NCI-H2227 (cell line): ENCODE data around the gene DGKB.

ENCODE experiments used
- DNase-seq: peaks from one replicate; lab custom pipeline; 2025; ENCODE audit not compliant: unreplicated experiment; lab: John Stamatoyannopoulos, UW

The DGKB gene

DNA sequence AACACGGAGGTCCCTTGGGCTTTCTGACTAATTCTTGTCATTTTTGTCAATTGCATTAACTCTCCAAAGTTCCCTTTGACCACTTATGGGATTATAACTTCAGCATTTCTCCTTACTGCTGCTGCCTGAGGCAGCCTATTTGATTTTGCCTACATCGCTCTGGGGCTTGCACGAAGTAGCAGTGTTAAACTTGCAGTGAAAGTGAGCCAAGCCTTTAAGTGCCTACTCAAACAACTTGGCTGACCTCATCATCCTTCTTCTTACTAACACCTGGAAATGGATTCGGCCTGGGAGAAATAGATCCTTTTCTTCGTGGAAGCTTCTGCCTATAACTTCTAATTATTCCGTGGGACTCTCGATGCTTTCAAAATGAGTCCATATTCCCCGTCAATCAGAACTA, 76.6 kb downstream of the DGKB start:
- no peak for DNase-seq

DNA sequence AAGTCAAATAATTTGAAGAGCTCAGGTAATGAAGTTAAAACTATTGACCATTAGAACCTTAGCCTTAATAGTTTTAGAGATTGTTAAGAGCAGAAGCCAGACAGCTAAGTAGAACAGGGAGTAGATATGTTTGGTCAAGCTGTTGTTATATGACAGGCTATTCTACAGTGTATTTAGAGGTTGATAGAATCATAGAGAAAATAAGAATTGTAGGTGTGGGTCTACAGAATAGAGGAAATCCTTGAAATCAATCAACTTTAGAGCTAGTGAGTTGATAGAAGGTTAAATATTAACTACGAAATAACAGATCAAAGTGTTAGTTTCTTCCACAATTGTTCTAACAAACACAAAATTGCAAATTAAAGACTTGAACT, 80.1 kb downstream of the DGKB start:
- no peak for DNase-seq

DNA sequence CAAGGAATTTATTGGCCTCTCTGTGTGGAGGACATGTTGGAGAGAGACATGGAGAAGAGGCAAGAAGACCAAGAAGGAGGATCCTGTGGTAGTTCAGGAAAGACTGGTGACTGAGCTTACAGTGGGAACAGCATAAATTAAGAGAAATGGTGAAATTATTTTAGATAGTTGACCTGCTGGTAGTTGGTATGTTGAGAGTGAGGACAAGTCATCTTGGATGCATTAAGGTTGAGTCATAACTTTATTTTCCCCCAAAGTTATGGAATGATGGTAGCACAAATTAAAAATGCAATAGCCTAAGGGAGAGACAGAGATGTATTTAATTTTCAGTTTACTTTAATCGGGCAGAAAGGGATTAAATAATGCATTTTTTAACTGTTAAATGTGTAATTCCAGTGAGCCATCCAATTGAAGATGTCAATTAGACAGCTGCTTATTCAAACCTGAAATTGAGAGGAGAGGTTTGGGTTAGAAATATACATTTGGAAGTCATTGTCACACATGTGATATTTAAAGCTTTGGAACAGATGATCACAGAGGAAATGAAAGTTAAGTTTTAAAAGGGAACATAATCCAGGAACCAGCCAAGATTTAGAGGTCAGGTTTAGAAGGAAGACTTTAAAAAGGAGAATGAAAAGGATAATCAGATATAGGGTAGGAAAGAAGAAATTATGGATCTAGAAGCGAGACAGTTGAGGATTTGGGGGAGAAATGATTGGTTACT, 80.6 kb downstream of the DGKB start:
- DNase-seq: no peak

DNA sequence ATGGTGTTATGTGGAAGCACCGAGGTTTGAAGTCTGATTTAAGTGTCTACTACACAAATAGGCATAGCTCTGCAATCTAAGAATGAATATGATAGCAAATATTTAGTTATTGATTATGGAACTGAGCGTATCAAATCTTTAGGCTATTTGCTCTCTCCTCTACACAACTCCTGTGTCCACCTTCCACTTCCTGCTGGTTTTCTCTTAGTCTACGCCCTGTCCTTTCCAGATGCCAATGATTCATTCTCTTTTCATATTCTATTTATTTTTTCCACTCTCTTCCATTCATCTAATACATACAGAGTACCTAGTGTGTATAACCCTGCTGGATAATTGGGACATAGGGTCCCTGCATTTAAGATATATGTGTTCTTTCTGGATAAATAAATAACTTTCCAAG, 83.7 kb downstream of the DGKB start:
- no peak for DNase-seq

DNA sequence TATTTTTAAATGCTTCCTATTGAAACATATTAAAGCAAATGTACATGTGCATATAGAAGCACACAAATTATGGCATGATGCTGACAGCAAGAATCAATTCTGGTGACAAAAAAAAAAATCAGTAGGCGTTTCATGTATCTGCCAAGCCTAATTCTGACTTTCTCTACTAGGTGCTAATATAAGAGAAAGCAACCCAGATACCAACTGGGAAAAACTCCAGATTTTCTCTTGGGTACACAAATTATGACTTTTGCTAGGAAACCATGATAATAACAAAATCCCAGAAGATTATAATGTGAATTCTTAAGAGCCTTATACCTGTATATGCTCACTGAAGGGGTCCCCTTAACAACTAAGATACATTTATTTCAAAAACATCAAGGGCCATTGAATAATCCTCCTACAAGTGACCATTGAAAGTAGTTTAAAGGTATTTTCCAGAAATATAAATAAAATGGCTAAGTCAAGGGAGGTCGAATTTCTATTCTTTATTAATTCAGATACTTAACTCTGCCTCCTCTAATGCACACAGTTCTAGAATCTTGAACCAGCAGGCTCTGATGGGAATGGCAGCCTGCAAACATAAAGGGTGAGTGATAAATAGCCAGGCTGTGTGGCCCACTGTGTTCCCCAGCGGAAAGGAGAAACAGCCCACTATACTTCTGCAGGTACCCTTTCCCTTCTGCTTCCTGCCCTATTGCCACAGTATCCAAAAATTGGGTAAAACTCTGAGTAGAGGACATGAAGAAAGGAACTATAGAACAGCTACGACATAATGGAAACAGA, 84.5 kb downstream of the DGKB start:
- no peak for DNase-seq

DNA sequence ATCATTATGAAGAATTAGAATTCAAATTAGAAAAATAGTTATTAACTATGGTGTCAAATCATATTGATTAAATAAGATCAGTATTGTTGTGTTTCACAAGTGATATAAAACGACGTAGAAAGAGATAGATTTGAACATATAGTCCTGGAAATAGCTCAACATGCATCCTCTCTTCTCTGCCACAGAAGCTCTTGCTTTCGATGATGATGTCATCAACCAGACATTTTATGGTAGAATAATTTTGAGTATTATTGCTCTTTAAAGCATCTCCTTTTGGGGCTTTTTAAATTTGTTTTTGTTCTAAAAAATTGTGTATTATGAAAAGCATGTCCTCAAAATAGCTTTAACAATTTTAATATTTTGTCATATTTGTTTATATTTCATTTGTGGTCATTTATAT, 95.0 kb downstream of the DGKB start:
- DNase-seq: no peak

DNA sequence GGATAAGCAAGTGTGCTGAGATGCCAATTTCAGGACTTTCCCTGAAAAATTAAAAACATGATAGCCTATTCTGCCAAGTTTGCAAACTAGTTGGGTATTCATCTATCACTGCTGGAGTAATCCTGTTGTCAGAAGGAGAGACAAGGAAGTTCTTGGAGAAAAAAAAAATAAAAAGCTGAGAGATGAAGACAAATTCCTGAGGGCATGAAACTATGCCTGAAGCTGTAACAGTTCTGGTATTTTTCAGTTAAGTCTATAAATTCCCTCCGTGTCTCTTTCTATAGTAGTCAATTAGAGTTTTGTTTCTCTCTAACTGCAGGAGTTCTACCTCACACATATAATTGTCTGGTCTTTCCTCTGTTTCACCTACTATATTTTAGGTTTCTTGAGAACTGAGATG, 95.7 kb downstream of the DGKB start:
- DNase-seq: no peak

DNA sequence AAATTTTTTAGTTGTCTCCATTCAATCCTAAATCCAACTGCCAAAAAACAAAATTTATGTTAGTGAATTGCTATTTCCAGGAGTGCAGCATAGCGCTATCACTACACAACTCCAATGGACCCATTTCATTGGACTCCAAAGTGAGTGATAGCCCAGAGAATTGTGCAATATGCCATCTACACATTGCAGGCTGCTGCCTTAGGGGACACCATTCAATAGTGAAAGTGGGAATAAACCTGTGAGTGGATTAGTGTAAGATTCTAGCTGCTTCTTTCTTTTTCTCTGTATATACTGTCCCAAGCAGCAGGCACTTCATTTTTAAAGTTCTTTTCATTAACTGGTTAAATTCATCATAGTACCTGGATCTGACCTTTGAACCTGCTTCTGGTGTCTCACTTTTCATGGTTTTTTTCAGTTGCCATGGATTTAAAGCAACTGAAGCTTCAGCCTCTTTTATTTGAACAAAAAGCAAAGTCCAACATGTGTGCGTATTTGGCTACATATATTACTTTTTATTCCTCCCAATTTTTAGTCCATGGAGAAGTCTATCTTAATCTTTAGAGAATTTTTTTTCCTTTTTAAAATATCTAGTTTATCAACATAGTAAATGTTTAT, 97.3 kb downstream of the DGKB start:
- DNase-seq: no peak

DNA sequence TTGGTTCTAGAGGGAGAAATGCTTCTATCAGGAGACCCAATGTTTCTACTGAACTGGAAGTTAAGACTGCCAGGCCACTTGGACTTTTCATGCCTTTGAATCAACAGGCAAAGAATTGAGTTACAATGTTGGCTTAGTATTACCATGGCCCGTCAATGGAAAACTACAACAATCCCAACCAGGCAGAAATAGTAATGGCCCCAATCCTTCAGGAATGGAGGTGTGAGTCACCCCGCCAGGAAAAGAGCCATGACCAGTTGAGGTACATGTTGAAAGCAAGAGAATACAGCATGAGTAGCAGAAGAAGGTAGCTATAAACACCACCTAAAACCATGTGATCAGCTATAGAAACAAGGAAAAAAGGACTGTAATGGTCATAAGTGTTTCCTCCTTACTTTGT, 101.9 kb downstream of the DGKB start:
- DNase-seq: no peak

DNA sequence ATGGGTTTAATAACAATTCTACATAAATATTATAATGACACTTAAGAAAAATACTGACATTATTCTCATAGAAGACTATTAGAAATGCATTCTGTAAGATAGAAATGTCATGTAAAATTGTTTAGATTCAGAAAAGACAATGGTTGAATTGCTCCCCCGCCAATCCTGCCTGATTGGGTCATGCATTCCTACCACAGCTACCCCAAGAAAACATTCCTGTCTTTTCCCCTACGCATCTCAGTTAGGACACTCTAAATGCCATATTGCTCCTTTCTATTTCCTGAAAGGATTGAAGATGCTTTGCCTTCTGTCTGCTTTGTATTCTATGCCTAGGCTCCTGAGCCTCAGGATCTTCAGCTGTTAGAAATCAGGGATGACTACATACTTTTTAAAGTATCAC, 109.4 kb downstream of the DGKB start:
- no peak for DNase-seq

DNA sequence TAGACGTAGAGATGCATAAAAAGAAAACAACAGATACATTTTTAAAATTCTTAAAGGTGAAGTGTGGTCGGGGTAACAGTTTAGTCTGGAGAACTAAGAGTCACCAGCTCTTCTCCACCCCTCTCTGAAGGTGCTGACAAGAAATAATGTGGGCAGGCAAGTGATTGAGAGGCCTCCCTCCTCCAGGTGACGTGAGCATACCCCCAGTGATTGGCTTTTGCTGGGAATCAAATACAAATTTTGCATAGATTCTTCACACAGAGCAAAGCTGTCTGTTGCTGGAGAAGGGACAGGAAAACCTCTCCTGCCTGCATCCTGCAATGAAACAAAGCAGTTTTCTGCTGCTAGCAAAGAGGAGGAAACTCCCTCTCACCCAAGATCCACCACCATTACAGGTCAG, 115.0 kb downstream of the DGKB start:
- DNase-seq: no peak

DNA sequence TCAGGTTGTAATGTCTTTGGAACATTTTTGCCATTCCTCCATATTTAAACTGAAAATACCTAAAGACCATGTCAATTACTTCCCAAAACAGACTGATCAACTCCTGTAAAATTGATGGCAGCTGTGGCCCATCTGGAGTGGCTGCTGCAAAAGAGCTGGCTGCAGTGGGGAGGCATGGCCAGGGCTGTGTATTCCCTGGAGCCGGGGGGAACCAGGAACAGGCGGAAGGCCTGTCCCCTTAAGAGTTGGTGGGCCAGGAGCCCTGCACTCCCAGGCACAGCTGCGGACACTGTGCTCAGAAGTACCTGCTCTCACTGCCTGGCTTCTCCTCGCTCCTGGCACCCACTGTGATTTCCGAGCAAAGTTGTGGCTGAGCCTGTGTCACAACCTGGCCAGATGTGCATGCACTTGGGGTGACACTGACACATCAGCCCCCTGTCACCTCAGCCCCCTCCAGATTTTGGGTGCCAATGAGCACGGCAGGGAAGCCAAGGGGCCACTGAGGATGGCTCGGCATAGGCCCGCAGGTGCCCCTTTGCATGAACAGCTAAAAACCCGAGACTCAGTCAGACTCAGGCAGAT, 116.1 kb downstream of the DGKB start:
- DNase-seq: no peak

DNA sequence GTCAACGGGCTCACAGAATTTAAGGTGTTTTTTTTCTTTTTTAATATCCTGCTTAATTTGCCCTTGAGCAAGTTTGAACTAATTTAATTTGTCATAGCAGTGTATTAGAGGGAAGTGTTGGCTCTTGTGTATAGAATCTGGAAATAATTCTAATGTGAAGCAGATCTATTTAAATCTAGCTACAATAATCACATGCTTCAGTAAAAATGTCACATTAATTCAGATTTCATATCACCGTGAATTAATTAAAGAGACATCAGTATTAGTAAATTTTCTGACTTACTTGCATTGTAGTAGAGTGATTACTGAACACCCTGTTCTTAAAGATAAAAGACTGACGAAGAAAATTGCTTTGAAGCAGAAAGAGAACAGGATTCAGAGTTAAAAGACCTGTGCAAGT, 124.7 kb downstream of the DGKB start:
- DNase-seq: no peak

DNA sequence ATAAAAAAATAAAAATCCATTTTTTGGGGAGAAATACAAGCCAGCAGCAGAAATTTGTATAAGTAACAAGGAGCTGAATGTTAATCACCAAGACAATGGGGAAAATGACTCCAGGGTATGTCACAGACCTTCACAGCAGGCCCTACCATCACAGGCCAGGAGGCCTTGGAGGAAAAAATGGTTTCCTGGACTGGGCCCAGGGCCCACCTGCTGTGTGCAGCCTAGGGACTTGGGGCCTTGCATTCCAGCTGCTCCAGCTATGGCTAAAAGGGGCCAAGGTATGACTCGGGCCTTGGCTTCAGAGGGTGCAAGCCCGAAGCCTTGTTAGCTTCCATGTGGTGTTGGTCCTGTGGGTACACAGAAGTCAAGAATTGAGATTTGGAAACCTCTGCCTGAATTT, 126.3 kb downstream of the DGKB start:
- DNase-seq: no peak

DNA sequence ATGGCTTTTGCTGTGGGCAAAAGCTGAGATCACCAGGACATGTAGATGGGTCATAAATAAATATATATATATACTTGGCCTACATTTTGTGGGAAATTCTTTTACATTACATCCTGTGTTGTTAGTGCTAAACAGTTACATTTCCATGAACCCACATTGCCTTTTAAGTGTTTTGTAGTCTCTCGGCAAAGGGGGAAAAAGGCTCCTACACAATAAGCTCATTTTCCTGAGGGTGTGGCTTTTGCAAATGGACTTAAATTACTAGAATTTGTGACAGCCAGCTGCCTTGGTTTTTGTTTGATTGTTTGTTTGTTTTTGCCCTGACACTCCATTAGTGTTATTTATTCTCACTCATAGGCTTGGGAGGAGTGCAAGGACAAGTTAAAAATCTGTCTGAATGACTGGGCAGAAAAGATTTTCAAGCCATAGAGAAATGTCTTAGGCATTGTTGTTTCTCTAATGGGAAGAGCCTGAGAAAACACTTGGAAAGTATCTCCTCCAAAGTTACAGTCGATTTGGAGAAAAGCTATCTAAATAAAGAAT, 128.8 kb downstream of the DGKB start:
- DNase-seq: no peak

DNA sequence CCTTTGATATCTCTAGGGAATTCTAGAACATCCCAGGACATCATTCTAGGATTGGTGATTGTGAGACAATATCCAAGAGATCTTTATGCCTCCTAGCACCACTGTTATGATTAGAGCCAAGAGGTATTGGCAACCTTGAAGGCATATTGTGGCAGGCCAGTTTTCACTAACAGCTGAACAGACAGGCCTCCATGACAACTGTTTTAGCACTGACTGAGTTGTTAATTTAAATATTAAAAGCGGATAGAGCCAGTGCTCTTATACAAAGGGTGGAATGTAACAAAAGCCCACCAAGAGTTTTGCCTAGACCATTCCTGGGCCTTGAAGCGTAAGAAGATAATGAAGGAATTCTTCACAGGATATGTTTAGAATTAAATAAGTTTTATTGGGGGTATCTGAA, 131.9 kb downstream of the DGKB start:
- DNase-seq: no peak

DNA sequence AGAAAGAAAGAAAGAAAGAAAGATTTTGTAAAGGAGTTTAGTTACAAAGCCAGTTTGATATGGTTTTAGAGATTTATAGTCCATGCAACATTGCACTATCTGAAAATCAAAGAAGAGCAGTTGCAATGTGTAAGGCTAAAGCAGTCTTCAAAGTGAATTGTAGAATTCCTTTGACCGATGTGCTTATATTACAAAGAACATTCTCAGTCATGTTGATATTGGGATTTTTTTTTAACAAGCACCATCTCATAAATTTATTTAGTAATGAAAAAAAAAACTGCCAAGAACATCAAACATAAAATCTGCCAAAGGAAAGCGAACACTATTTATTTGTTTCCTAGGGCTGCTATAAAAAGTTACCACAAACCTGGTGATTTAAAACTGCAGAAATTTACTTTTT, 133.3 kb downstream of the DGKB start:
- DNase-seq: no peak

DNA sequence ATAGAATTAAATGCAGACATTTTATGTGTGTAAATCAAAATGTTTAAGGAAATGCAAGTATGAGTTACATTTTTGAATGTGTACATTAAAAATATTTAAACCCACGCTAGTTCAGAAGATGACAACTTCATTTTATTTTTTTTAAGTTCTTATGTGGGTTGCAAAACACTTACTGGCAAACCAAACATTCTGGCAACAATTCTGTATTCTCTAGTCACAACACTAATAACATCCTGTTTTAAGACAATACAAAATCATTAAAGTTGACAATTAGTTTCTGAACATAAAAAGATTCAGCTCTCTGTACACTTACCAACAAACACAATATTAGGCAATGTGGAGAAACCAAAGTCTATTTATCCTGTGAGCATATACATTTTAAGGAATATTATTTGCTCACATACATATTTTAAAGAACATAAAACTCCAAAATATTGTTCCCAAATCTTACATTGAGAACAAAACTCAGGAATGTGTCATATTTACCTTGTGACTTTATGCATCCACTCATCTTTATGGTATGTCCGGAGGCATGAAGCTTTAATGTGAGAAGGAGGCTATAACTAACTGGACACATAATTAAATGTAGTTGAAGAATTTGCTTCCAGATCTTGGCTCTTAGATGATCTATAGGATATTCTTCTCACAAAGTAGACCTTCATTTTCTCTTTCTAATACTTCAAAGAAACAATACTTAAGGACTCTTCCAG, 134.7 kb downstream of the DGKB start:
- DNase-seq: no peak

DNA sequence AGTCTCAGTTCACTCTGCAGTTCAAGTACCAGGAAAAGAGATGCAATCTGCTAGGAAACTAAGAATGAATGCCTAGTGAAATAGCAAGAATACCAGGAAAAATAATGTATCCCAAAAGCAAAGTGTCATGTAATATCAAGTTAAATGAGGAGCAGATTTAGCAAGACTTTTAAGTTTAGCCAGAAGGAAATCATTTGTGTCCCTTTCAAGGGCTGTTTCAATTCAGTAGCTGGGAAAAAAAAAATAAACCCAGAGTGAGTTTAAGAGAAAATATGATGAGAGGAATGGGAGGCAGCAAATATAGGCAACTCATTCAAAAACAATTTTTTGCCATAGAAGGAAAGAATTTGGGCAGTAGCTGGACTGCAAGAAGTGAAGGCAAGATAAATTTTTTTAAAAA, 135.8 kb downstream of the DGKB start:
- DNase-seq: no peak

DNA sequence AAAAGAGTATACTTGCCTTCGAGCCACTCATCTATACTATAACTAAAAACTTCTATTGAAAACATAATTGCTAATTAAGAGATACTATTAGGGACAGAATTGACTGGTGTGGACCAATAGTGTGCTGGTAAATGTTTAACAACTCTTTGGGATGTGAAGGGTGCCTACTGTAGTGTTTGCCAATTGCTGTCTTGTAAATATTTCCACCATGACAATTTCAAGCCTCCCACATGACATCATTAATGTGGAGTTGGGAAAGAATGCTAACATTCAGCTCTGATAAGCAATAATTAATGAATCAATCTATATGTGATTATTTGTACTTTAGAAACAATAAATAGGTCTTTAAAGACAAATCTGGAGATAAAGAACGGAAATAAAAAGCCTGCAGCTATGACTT, 136.8 kb downstream of the DGKB start:
- no peak for DNase-seq

DNA sequence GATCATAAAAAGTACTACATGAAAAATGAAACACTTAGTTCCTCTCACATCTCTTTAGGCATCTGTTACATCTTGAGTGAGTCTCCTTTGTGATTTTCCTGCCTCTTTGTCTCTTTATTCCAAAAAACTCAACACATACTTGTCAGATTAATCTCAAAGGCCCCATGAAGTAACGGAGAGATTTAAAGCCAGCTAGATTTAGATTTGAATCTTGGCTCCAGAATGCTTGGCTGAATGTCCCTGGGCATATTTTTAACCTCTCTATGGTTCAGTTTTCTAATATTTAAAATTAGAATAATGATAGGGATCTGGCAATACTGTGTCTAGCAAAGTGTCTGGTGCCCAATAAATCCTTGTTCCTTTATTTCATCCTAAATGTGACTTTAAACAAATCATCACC, 140.0 kb downstream of the DGKB start:
- DNase-seq: no peak
